ENCODE measurements around the gene NCBP2. TPM values are rescaled to one million over a fixed set of nuclear protein-coding genes. Genes with fewer than 3 reads are reported as not detected.

Gene NCBP2
- total and polyA plus RNA-seq, 2 donors from 2014 or later: 46.1 to 59.9 TPM

DNA sequence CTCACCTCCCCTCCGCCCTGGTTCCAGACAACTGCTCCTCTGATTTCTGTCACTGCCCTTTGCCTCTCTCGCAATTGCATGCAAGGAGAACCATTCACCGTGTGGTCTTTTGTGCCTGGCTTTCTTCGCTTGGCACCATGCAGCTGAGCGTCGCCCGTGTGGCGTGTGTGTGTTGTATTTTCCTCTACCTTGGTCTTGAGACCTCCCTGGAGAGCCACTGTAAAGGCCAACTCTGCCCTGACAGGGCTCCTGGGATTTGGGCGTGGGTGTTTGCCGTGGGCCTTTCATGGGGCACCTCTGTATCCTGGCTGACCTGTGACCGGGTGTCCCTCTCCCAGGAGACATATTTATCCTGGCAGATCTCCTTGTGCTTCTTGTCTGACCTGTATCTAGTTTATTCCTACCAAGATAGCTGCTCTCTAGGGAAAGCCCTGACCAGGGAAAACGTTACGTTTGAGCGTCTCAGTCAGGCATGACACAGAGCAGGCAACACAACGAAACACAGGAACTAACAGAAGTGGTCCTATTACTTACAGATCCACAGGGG, 28.3 kb upstream of the NCBP2 start:
- intact Hi-C loops (cut with DNase I): no loop called here
- FAIRE-seq (no peak), DNase-seq (no peak)
- H3K4me3 ChIP-seq (ENCODE audit: low read length in 3 of 3): no peak overlapping the region
- TF ChIP-seq, protein P1, sequence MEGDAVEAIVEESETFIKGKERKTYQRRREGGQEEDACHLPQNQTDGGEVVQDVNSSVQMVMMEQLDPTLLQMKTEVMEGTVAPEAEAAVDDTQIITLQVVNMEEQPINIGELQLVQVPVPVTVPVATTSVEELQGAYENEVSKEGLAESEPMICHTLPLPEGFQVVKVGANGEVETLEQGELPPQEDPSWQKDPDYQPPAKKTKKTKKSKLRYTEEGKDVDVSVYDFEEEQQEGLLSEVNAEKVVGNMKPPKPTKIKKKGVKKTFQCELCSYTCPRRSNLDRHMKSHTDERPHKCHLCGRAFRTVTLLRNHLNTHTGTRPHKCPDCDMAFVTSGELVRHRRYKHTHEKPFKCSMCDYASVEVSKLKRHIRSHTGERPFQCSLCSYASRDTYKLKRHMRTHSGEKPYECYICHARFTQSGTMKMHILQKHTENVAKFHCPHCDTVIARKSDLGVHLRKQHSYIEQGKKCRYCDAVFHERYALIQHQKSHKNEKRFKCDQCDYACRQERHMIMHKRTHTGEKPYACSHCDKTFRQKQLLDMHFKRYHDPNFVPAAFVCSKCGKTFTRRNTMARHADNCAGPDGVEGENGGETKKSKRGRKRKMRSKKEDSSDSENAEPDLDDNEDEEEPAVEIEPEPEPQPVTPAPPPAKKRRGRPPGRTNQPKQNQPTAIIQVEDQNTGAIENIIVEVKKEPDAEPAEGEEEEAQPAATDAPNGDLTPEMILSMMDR (IDR thresholded peaks at IDR 0.05; ENCODE audit: borderline replicate concordance, extremely low read depth, insufficient read depth): no peak
- H3K27ac ChIP-seq (ENCODE audit: low read depth in 2 of 2, low read length in 2 of 2): no peak overlapping the region
- H3K27me3 ChIP-seq (ENCODE audit: control insufficient read depth, insufficient read depth, low read length): peaks cover 21% of the 10 kb centered on the region
- H3K36me3 ChIP-seq (ENCODE audit: control insufficient read depth in 2 of 3, insufficient read depth in 3 of 3, low read length in 3 of 3): no peaks in the 10 kb centered on the region
- peaks cover 0 to 6% (median 0%) of the 10 kb centered on the region in 3 donors for H3K4me1 ChIP-seq (ENCODE audit: control insufficient read depth in 2 of 3, insufficient read depth in 2 of 3, low read depth in 1 of 3, low read length in 3 of 3)
- no peaks in the 10 kb centered on the region for H3K9me3 ChIP-seq (ENCODE audit: control insufficient read depth in 2 of 3, insufficient read depth in 1 of 3, low read length in 3 of 3)
- H3K9ac ChIP-seq (ENCODE audit: low read length in 3 of 3): no peak overlapping the region

DNA sequence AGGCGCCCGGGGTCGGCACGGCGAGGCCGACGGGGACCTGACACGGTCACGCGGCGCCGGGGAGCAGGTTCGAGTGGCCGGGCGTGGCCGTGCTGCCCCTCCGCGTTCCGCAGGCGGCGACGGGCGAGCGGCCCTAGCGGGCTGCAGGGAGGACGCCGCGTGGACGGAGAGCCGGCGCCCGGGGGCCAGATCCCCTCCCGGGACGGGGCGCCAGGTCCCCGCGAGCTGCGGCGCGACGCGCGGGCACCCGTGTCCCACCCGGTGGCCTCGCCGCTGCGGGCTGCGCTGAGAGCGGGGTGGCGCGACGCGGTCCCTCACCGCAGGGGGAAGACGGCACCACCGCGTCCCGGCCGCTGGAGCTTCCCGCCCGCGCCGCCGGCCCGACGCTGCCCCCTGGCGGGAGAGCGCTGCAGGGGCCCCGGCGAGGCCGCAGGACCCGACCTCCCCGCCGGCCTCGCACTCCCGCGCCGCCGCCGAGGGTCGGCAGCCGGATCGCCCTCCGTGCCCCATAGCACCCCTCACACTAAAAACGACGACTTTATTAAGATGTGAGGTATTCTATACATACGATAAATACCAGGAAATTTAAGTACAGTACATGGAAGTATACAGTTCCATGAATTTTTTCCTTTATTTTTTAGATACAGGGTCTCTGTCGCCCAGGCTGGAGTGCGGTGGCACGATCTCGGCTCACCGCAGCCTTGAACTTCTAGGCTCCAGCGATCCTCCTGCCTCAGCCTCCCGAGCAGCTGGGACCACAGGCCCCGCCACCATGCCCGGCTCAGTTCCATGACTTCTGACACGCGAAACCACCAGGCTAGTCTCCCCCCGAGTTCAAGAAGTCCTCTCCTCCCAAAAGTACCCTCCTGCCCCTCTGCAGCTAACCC, 27.6 kb upstream of the NCBP2 start:
- DNase-seq (peak; percentile 59 to 82 (median 73)), FAIRE-seq (no peak)
- Histone ChIP-seq H3K4me1 (ENCODE audit: control insufficient read depth in 2 of 3, insufficient read depth in 2 of 3, low read depth in 1 of 3, low read length in 3 of 3) (peaks cover 0 to 6% (median 0%) of the 10 kb centered on the region in 3 donors), H3K9me3 (ENCODE audit: control insufficient read depth in 2 of 3, insufficient read depth in 1 of 3, low read length in 3 of 3) (no peaks in the 10 kb centered on the region), H3K36me3 (ENCODE audit: control insufficient read depth in 2 of 3, insufficient read depth in 3 of 3, low read length in 3 of 3) (no peaks in the 10 kb centered on the region), H3K4me3 (ENCODE audit: low read length in 3 of 3) (peak overlapping the region in 1 of 3 donors; percentile 48), H3K9ac (ENCODE audit: low read length in 3 of 3) (no peak overlapping the region), H3K27ac (ENCODE audit: low read depth in 2 of 2, low read length in 2 of 2) (no peak overlapping the region), H3K27me3 (ENCODE audit: control insufficient read depth, insufficient read depth, low read length) (peaks cover 28% of the 10 kb centered on the region)
- intact Hi-C loops (cut with DNase I): loop anchor here (10.0 kb wide), 1 partner anchor 135 kb away; no protein-coding TSS in a partner anchor
- TF ChIP-seq, protein P1 (IDR thresholded peaks at IDR 0.05; ENCODE audit: borderline replicate concordance, extremely low read depth, insufficient read depth): peak; percentile 88

DNA sequence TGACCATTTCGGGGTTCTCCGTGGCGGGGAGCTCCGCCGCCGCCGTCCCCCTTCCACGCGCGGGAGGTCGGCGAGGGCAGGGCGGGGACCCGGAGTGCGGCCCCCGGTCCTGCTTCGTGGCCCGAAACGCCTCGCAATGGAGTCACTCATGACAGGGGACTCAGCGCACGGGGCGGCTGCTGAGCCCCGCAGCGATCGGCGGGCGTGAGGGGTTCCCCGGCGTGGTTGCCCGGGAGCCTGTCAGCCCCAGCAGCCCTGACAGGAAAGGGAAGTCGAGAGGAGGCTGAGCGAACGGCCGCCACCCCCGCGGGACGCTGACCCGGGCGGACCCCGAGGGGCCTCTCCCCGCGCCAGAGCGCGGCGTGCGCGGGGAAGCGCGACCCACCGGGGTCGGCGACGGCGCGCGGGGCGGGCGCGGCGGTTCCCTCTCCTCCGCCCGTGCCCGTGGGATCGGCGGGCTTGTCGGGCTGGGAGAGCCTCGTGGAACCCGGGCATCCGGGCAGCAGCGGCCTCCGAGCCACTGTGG, 26.9 kb upstream of the NCBP2 start:
- Histone ChIP-seq H3K36me3 (ENCODE audit: control insufficient read depth in 2 of 3, insufficient read depth in 3 of 3, low read length in 3 of 3) (no peaks in the 10 kb centered on the region), H3K4me1 (ENCODE audit: control insufficient read depth in 2 of 3, insufficient read depth in 2 of 3, low read depth in 1 of 3, low read length in 3 of 3) (peaks cover 0 to 6% (median 0%) of the 10 kb centered on the region in 3 donors), H3K9me3 (ENCODE audit: control insufficient read depth in 2 of 3, insufficient read depth in 1 of 3, low read length in 3 of 3) (no peaks in the 10 kb centered on the region), H3K4me3 (ENCODE audit: low read length in 3 of 3) (peak overlapping the region in 1 of 3 donors; percentile 48), H3K27ac (ENCODE audit: low read depth in 2 of 2, low read length in 2 of 2) (no peak overlapping the region), H3K9ac (ENCODE audit: low read length in 3 of 3) (no peak overlapping the region), H3K27me3 (ENCODE audit: control insufficient read depth, insufficient read depth, low read length) (peaks cover 31% of the 10 kb centered on the region)
- no peak for FAIRE-seq
- DNase-seq: peak in 2 of 5 donors; percentile 41 to 75
- intact Hi-C loops (cut with DNase I): loop anchor here (10.0 kb wide), 1 partner anchor 134 kb away; no protein-coding TSS in a partner anchor
- TF ChIP-seq, protein P1 (IDR thresholded peaks at IDR 0.05; ENCODE audit: borderline replicate concordance, extremely low read depth, insufficient read depth): no peak
